Neural cell (in vitro differentiated cells): Measurements from ENCODE around the gene OR6P1. TPM values are rescaled to one million over a fixed set of nuclear protein-coding genes. Genes with fewer than 3 reads are reported as not detected.

Experiments used
- H2AFZ ChIP-seq: fragments of 200-600, 300-800 bp; sonication (generic), shearing (Covaris generic); 2 replicates; pipeline ENCODE4 v1.6.0; 2014; ENCODE audit warnings: low read depth, mild to moderate bottlenecking, antibody characterized with exemption, low read length, moderate library complexity
- H3F3A ChIP-seq: fragments of 200-600 bp; shearing (Covaris generic); 2 replicates; pipeline ENCODE4 v1.6.1; 2016; ENCODE audit warnings: mild to moderate bottlenecking, moderate library complexity, mixed read lengths, antibody characterized with exemption, low read length; ENCODE audit not compliant: insufficient read depth, poor library complexity, severe bottlenecking
- H3K27ac ChIP-seq: fragments of 200-600, 300-800 bp; sonication (generic), shearing (Covaris generic); 2 replicates; pipeline ENCODE4 v1.5.1; 2014; ENCODE audit warnings: mild to moderate bottlenecking, low read length, moderate library complexity
- H3K27me3 ChIP-seq: fragments of 300-800, 200-600 bp; sonication (generic), shearing (Covaris generic); 2 replicates; pipeline ENCODE4 v1.6.0; 2014; ENCODE audit warnings: mild to moderate bottlenecking, low read depth, low read length, moderate library complexity; ENCODE audit not compliant: insufficient read depth
- H3K36me3 ChIP-seq: fragments of 300-800, 200-600 bp; sonication (generic), shearing (Covaris generic); 2 replicates; pipeline ENCODE4 v1.5.1; 2014; ENCODE audit warnings: mild to moderate bottlenecking, antibody characterized with exemption, low read length, moderate library complexity; ENCODE audit not compliant: insufficient read depth
- H3K4me2 ChIP-seq: fragments of 300-800, 200-600 bp; sonication (generic), shearing (Covaris generic); 2 replicates; pipeline ENCODE4 v1.6.0; 2014; ENCODE audit warnings: mild to moderate bottlenecking, low read length
- H3K4me3 ChIP-seq: fragments of 300-800, 200-600 bp; sonication (generic), shearing (Covaris generic); 2 replicates; pipeline ENCODE4 v1.5.1; 2014; ENCODE audit warnings: mild to moderate bottlenecking, low read length, moderate library complexity
- H3K79me2 ChIP-seq: fragments of 200-600 bp; shearing (Covaris generic); replicated peaks from 2 replicates; pipeline ENCODE4 v1.6.0; 2014; ENCODE audit warnings: mild to moderate bottlenecking, low read length, moderate library complexity; ENCODE audit not compliant: insufficient read depth
- H3K9ac ChIP-seq: fragments of 300-800, 200-600 bp; sonication (generic), shearing (Covaris generic); 2 replicates; pipeline ENCODE4 v1.6.1; 2016; ENCODE audit warnings: mild to moderate bottlenecking, low read length, mixed read lengths
- H3K9me2 ChIP-seq: fragments of 200-600 bp; shearing (Covaris generic); 2 replicates; pipeline ENCODE4 v1.6.1; 2016; ENCODE audit warnings: mild to moderate bottlenecking, low read length, mixed read lengths; ENCODE audit not compliant: insufficient read depth
- H3K9me3 ChIP-seq: fragments of 200-600, 300-800 bp; sonication (generic), shearing (Covaris generic); 2 replicates; pipeline ENCODE4 v1.6.1; 2016; ENCODE audit warnings: mild to moderate bottlenecking, mixed run types, low read length, moderate library complexity, mixed read lengths
- H4K20me1 ChIP-seq: fragments of 200-600 bp; shearing (Covaris generic); 2 replicates; pipeline ENCODE4 v1.6.1; 2016; ENCODE audit warnings: mild to moderate bottlenecking, mixed run types; ENCODE audit not compliant: insufficient read depth
- CTCF ChIP-seq: fragments of 450-650 bp; IDR thresholded peaks from 2 replicates; pipeline ENCODE4 v1.5.1; 2014; ENCODE audit warnings: antibody characterized with exemption, mild to moderate bottlenecking, moderate library complexity; ENCODE audit not compliant: poor library complexity, severe bottlenecking
- EP300 ChIP-seq: fragments of 450-650 bp; conservative IDR thresholded peaks from 2 replicates; pipeline ENCODE4 v1.6.1; 2014; ENCODE audit warnings: antibody characterized with exemption, mild to moderate bottlenecking, moderate library complexity; ENCODE audit not compliant: poor library complexity, severe bottlenecking
- EZH2 ChIP-seq: fragments of 200-600, 300-800 bp; shearing (Covaris generic), sonication (generic); IDR thresholded peaks from 2 replicates; pipeline ENCODE4 v1.6.1; 2014; ENCODE audit warnings: antibody characterized with exemption, low read length, borderline replicate concordance, mild to moderate bottlenecking; ENCODE audit not compliant: insufficient read depth, poor library complexity, severe bottlenecking
- MXI1 ChIP-seq: fragments of 450-650 bp; conservative IDR thresholded peaks from 2 replicates; pipeline ENCODE4 v1.6.1; 2014; ENCODE audit warnings: antibody characterized with exemption, mild to moderate bottlenecking; ENCODE audit not compliant: poor library complexity, severe bottlenecking
- POLR2AphosphoS5 ChIP-seq: IDR thresholded peaks from 2 replicates; pipeline ENCODE4 v1.6.1; 2012
- RAD21 ChIP-seq: fragments of 450-650 bp; conservative IDR thresholded peaks from 2 replicates; pipeline ENCODE4 v1.6.1; 2014; ENCODE audit warnings: antibody characterized with exemption, mild to moderate bottlenecking, moderate library complexity
- REST ChIP-seq: IDR thresholded peaks from 2 replicates; pipeline ENCODE4 v1.6.1; 2012; ENCODE audit warnings: borderline replicate concordance
- SMC3 ChIP-seq: fragments of 450-650 bp; conservative IDR thresholded peaks from 2 replicates; pipeline ENCODE4 v1.6.1; 2014; ENCODE audit warnings: antibody characterized with exemption, mild to moderate bottlenecking, moderate library complexity; ENCODE audit not compliant: poor library complexity
- TAF1 ChIP-seq: IDR thresholded peaks from 2 replicates; pipeline ENCODE4 v1.6.1; 2012; ENCODE audit warnings: low read depth
- polyA plus RNA-seq: library from polyadenylated mRNA; depleted of rRNA; stranded (reverse); fragments of >200 nt; gene quantifications from 2 replicates; pipeline ENCODE4 v1.2.3, GENCODE V29; 2014

Gene OR6P1
- polyA plus RNA-seq, 1 donor from 2014 or later: not detected

GRCh38 chr1:158527190-158527815, 43.1 kb downstream of the OR6P1 start:
- Histone ChIP-seq H2AFZ (no peak overlapping the region), H3K36me3 (no peaks in the 10 kb centered on the region), H3F3A (no peaks in the 10 kb centered on the region), H3K4me2 (no peak overlapping the region), H3K9me3 (no peaks in the 10 kb centered on the region), H3K27me3 (no peaks in the 10 kb centered on the region), H3K9me2 (no peaks in the 10 kb centered on the region), H3K79me2 (no peaks in the 10 kb centered on the region), H4K20me1 (no peaks in the 10 kb centered on the region), H3K9ac (no peak overlapping the region), H3K4me3 (no peak overlapping the region), H3K27ac (no peak overlapping the region)
- TF ChIP-seq CTCF (peak; percentile 67), RAD21 (peak; percentile 60), EZH2 (no peak), REST (no peak), EP300 (no peak), SMC3 (peak; percentile 57), POLR2AphosphoS5 (no peak), MXI1 (no peak)

GRCh38 chr1:158521666-158522058, 48.7 kb downstream of the OR6P1 start:
- TF ChIP-seq TAF1: no peak
- TF ChIP-seq MXI1: no peak
- TF ChIP-seq CTCF: no peak
- no peaks in the 10 kb centered on the region for H3K9me3 ChIP-seq
- H4K20me1 ChIP-seq: no peaks in the 10 kb centered on the region
- no peaks in the 10 kb centered on the region for H3K36me3 ChIP-seq
- H3K9ac ChIP-seq: no peak overlapping the region
- no peaks in the 10 kb centered on the region for H3K27me3 ChIP-seq
- H3K27ac ChIP-seq: no peak overlapping the region
- no peak overlapping the region for H2AFZ ChIP-seq
- H3F3A ChIP-seq: no peaks in the 10 kb centered on the region
- H3K4me2 ChIP-seq: no peak overlapping the region
- no peaks in the 10 kb centered on the region for H3K79me2 ChIP-seq
- no peak overlapping the region for H3K4me3 ChIP-seq
- H3K9me2 ChIP-seq: no peaks in the 10 kb centered on the region
